Neural cell (in vitro differentiated cells): Measurements from ENCODE around the gene FN1.

Experiments
- CTCF ChIP-seq: fragments of 450-650 bp; IDR thresholded peaks from 2 replicates; pipeline ENCODE4 v1.5.1; 2014; ENCODE audit warnings: antibody characterized with exemption, mild to moderate bottlenecking, moderate library complexity; ENCODE audit not compliant: poor library complexity, severe bottlenecking
- EP300 ChIP-seq: fragments of 450-650 bp; conservative IDR thresholded peaks from 2 replicates; pipeline ENCODE4 v1.6.1; 2014; ENCODE audit warnings: antibody characterized with exemption, mild to moderate bottlenecking, moderate library complexity; ENCODE audit not compliant: poor library complexity, severe bottlenecking
- EZH2 ChIP-seq: fragments of 200-600, 300-800 bp; shearing (Covaris generic), sonication (generic); IDR thresholded peaks from 2 replicates; pipeline ENCODE4 v1.6.1; 2014; ENCODE audit warnings: antibody characterized with exemption, low read length, borderline replicate concordance, mild to moderate bottlenecking; ENCODE audit not compliant: insufficient read depth, poor library complexity, severe bottlenecking
- POLR2AphosphoS5 ChIP-seq: IDR thresholded peaks from 2 replicates; pipeline ENCODE4 v1.6.1; 2012
- RAD21 ChIP-seq: fragments of 450-650 bp; conservative IDR thresholded peaks from 2 replicates; pipeline ENCODE4 v1.6.1; 2014; ENCODE audit warnings: antibody characterized with exemption, mild to moderate bottlenecking, moderate library complexity
- TAF1 ChIP-seq: IDR thresholded peaks from 2 replicates; pipeline ENCODE4 v1.6.1; 2012; ENCODE audit warnings: low read depth
- TF ChIP-seq, protein P1 (sequence below): IDR thresholded peaks from 2 replicates; pipeline ENCODE4 v1.6.1; 2012; ENCODE audit warnings: borderline replicate concordance

- TF ChIP-seq EP300: no peak
- TF ChIP-seq CTCF: no peak
- TF ChIP-seq EZH2: no peak
- no peak for TF ChIP-seq POLR2AphosphoS5
- TF ChIP-seq, protein P1, sequence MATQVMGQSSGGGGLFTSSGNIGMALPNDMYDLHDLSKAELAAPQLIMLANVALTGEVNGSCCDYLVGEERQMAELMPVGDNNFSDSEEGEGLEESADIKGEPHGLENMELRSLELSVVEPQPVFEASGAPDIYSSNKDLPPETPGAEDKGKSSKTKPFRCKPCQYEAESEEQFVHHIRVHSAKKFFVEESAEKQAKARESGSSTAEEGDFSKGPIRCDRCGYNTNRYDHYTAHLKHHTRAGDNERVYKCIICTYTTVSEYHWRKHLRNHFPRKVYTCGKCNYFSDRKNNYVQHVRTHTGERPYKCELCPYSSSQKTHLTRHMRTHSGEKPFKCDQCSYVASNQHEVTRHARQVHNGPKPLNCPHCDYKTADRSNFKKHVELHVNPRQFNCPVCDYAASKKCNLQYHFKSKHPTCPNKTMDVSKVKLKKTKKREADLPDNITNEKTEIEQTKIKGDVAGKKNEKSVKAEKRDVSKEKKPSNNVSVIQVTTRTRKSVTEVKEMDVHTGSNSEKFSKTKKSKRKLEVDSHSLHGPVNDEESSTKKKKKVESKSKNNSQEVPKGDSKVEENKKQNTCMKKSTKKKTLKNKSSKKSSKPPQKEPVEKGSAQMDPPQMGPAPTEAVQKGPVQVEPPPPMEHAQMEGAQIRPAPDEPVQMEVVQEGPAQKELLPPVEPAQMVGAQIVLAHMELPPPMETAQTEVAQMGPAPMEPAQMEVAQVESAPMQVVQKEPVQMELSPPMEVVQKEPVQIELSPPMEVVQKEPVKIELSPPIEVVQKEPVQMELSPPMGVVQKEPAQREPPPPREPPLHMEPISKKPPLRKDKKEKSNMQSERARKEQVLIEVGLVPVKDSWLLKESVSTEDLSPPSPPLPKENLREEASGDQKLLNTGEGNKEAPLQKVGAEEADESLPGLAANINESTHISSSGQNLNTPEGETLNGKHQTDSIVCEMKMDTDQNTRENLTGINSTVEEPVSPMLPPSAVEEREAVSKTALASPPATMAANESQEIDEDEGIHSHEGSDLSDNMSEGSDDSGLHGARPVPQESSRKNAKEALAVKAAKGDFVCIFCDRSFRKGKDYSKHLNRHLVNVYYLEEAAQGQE: no peak
- no peak for TF ChIP-seq RAD21
- TF ChIP-seq TAF1: no peak
Observed at GRCh38 chr2:215316336-215316735, 119.5 kb downstream of the FN1 start.
